IMR-90 (cell line): Measurements from ENCODE around the gene PLA2G2F.

Experiments used
- CEBPB ChIP-seq: IDR thresholded peaks from 2 replicates; pipeline ENCODE4 v1.6.1; 2012; ENCODE audit warnings: low read depth, low read length, improper control_type of control experiment
- MAFK ChIP-seq: IDR thresholded peaks from 2 replicates; pipeline ENCODE4 v1.6.1; 2012; ENCODE audit warnings: low read depth, low read length, improper control_type of control experiment
- MXI1 ChIP-seq: IDR thresholded peaks from 2 replicates; pipeline ENCODE4 v1.6.1; 2012; ENCODE audit warnings: low read depth, mild to moderate bottlenecking, low read length, moderate library complexity, borderline replicate concordance
- RAD21 ChIP-seq: IDR thresholded peaks from 2 replicates; pipeline ENCODE4 v1.6.1; 2012; ENCODE audit warnings: low read length, improper control_type of control experiment
- TF ChIP-seq, protein P1 (sequence below): fragments of 150-350 bp; IDR thresholded peaks from 2 replicates; pipeline ENCODE4 v1.6.1; 2016; ENCODE audit warnings: low read depth, mild to moderate bottlenecking, low read length, moderate library complexity, borderline replicate concordance
- TF ChIP-seq, protein P2 (sequence below): conservative IDR thresholded peaks from 2 replicates; pipeline ENCODE4 v1.5.1; 2012; ENCODE audit warnings: mild to moderate bottlenecking, low read depth, low read length, improper control_type of control experiment

DNA sequence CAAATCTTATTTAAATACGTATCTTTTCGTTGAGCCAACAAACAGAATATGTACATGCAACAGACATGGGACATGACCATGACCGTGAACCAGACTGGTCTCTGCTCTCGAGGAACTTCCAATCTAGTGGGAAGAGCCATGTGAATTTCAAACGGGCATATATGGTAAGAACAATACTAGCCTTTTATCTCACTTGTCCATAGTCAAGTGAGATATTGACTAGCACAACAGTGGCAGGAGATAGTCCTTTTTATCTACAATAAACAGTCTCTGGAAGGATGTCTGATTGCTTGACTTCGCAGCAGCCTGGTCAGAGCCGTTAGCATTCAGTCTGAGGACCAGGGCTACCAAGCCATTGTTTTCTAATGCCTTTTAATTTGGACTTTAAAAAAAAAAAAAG is 59.8 kb downstream of the PLA2G2F start:
- TF ChIP-seq, protein P1, sequence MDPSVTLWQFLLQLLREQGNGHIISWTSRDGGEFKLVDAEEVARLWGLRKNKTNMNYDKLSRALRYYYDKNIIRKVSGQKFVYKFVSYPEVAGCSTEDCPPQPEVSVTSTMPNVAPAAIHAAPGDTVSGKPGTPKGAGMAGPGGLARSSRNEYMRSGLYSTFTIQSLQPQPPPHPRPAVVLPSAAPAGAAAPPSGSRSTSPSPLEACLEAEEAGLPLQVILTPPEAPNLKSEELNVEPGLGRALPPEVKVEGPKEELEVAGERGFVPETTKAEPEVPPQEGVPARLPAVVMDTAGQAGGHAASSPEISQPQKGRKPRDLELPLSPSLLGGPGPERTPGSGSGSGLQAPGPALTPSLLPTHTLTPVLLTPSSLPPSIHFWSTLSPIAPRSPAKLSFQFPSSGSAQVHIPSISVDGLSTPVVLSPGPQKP, result no peak
- TF ChIP-seq, protein P2, sequence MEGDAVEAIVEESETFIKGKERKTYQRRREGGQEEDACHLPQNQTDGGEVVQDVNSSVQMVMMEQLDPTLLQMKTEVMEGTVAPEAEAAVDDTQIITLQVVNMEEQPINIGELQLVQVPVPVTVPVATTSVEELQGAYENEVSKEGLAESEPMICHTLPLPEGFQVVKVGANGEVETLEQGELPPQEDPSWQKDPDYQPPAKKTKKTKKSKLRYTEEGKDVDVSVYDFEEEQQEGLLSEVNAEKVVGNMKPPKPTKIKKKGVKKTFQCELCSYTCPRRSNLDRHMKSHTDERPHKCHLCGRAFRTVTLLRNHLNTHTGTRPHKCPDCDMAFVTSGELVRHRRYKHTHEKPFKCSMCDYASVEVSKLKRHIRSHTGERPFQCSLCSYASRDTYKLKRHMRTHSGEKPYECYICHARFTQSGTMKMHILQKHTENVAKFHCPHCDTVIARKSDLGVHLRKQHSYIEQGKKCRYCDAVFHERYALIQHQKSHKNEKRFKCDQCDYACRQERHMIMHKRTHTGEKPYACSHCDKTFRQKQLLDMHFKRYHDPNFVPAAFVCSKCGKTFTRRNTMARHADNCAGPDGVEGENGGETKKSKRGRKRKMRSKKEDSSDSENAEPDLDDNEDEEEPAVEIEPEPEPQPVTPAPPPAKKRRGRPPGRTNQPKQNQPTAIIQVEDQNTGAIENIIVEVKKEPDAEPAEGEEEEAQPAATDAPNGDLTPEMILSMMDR, result no peak
- TF ChIP-seq MXI1 (no peak), MAFK (no peak), CEBPB (no peak), RAD21 (no peak)
